ENCODE measurements around the gene CLASP2.

DNA sequence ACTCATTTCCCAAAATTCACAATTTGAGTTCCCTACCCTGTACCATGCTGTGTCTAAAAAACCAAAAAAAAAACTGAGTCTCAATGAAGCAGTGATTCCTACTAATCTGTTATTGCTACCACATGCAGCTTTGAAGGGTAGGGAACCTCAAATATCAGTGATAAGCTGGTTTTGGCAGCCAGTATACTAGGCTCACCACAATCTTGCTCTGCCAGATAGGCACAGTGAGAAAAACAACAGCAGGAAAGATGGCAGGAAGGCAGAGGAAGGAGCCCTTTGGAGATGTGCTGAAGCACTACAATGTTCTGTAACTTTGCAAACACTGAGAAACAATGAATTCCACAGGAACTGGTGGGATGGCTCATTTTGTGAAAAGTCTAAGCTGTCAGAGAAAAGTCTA, 180.9 kb downstream of the CLASP2 start:
- TF ChIP-seq, protein P1, sequence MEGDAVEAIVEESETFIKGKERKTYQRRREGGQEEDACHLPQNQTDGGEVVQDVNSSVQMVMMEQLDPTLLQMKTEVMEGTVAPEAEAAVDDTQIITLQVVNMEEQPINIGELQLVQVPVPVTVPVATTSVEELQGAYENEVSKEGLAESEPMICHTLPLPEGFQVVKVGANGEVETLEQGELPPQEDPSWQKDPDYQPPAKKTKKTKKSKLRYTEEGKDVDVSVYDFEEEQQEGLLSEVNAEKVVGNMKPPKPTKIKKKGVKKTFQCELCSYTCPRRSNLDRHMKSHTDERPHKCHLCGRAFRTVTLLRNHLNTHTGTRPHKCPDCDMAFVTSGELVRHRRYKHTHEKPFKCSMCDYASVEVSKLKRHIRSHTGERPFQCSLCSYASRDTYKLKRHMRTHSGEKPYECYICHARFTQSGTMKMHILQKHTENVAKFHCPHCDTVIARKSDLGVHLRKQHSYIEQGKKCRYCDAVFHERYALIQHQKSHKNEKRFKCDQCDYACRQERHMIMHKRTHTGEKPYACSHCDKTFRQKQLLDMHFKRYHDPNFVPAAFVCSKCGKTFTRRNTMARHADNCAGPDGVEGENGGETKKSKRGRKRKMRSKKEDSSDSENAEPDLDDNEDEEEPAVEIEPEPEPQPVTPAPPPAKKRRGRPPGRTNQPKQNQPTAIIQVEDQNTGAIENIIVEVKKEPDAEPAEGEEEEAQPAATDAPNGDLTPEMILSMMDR (conservative IDR thresholded peaks at IDR 0.05; ENCODE audit: low read depth, low read length) = no peak
- no peak for TF ChIP-seq POLR2A (IDR thresholded peaks at IDR 0.05; ENCODE audit: low read depth, low read length)
- TF ChIP-seq RCOR1 (IDR thresholded peaks at IDR 0.05; ENCODE audit: insufficient replicate concordance, low read length) = no peak
- TF ChIP-seq RFX5 (IDR thresholded peaks at IDR 0.05; ENCODE audit: low read depth, low read length) = no peak

Measured in IMR-90 (cell line).